ENCODE measurements around the gene CREBL2.
"Not testable (repeated sequence)": the region's sequence is repeated elsewhere in the genome, so short reads cannot be mapped to it uniquely, and the experiment has no call there.

GRCh38 chr12:12588436-12588835 is 23.2 kb upstream of the CREBL2 start:
- not testable (repeated sequence) for TF ChIP-seq POLR2A, CTCF, EP300 (IDR thresholded peaks at IDR 0.05)
